ENCODE results near the gene ABL1. TPM values are rescaled to one million over a fixed set of nuclear protein-coding genes. Genes with fewer than 3 reads are reported as not detected.
"Not testable (repeated sequence)": the region's sequence is repeated elsewhere in the genome, so short reads cannot be mapped to it uniquely, and the experiment has no call there.

Gene ABL1
- total and polyA plus RNA-seq, 3 experiments from 2014 or later = 16.3 to 39.3 (median 38.8) TPM

DNA sequence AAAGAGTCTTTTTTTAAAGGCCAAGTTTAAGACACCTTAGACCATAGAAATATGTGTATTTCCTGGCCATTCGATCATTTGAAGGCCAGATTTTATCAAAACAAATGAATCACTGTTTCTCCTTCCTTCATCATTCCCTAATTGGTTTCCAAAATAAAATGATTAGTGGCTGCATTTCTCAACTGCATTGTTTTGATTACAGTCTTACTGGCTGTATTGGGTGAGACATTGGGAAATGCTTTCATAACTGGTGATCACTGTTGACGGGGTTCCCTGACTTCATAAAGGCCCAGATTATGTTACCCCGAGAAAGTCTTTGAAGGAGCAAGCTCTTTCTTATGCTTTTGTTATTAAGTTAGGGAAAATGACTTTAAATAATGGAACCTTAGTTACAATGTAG is 40.6 kb upstream of the ABL1 start:
- H3K4me1 ChIP-seq (ENCODE audit: insufficient read depth, low read length); H3K27ac Mint-ChIP-seq; POLR2A ChIA-PET; H3K36me3 ChIP-seq (ENCODE audit: insufficient read depth, low read length); DNase-seq; H3K9me3 Mint-ChIP-seq; H3K27ac ChIP-seq (ENCODE audit: low read depth, low read length); H3K36me3 Mint-ChIP-seq; H3K4me3 Mint-ChIP-seq; H3K4me3 ChIP-seq (ENCODE audit: low read length); H3K9me3 ChIP-seq (ENCODE audit: low read length); H3K27me3 ChIP-seq (ENCODE audit: insufficient read depth, low read length, poor library complexity, severe bottlenecking); H3K27me3 Mint-ChIP-seq; CTCF ChIA-PET: not testable (repeated sequence)
- H3K4me1 Mint-ChIP-seq = peaks cover 3 to 24% (median 6%) of the 10 kb centered on the region in 3 donors

DNA sequence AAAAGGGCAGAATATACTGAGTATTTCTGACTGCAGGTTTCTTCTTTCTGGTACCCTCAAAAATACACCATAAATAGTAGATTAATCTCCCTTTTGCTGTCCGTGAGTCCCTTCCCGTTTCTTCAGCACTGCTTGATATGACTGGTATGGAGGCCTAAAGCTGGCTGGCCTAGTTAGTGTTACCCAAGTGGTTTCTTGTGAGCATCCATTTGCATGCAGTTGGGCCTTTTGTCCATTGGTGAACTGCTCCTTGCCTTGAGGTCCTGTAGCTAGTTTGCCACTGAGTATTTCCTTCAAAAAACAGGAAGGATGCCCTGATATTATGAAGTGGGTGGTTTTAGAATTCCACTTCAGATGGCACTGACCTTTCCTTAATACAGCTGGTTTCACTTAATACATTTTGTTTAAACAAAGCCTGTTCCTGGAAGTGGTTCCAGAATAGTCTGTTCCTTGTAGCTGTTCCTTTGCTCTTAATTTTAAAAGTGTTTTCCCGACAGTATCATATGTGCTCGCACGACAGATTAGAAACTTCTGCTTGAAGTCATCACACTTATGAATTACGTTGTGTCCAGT is 40.0 kb upstream of the ABL1 start:
- Mint-ChIP-seq H3K27ac (peak overlapping the region in 1 of 8 donors; percentile 25), H3K36me3 (peaks cover 0 to 3% (median 0%) of the 10 kb centered on the region in 3 donors), H3K4me3 (no peak overlapping the region), H3K9me3 (peaks cover 0 to 2% (median 0%) of the 10 kb centered on the region in 5 donors), H3K27me3 (no peaks in the 10 kb centered on the region), H3K4me1 (peaks cover 3 to 24% (median 6%) of the 10 kb centered on the region in 3 donors)
- H3K4me3 ChIP-seq (ENCODE audit: low read length) = no peak overlapping the region
- CTCF ChIA-PET = interaction anchor here (1.2 kb wide), 1 partner anchor 11 kb away, joined by 3 read pairs; no protein-coding TSS in a partner anchor
- H3K36me3 ChIP-seq (ENCODE audit: insufficient read depth, low read length) = no peaks in the 10 kb centered on the region
- DNase-seq = no peak
- H3K9me3 ChIP-seq (ENCODE audit: low read length) = peaks cover 1% of the 10 kb centered on the region
- POLR2A ChIA-PET = no interaction called here
- no peaks in the 10 kb centered on the region for H3K4me1 ChIP-seq (ENCODE audit: insufficient read depth, low read length)
- no peak overlapping the region for H3K27ac ChIP-seq (ENCODE audit: low read depth, low read length)
- H3K27me3 ChIP-seq (ENCODE audit: insufficient read depth, low read length, poor library complexity, severe bottlenecking) = no peaks in the 10 kb centered on the region

DNA sequence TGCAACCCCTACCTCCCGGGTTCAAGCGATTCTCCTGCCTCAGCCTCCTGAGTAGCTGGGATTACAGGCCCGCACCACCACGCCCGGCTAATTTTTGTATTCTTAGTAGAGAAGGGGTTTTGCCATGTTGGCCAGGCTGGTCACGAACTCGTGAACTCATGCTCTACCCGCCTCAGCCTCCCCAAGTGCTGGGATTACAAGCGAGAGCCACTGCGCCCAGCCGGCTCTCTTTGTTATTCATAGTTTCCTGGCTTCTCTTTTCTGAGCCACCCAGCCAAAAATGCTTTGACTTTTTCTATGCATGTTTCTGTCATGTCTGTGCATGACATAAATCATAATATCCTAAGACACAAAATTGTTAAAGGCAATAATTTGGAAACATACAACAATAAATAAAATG is 31.9 kb upstream of the ABL1 start:
- DNase-seq; H3K4me1 ChIP-seq (ENCODE audit: insufficient read depth, low read length); H3K9me3 ChIP-seq (ENCODE audit: low read length); H3K4me3 Mint-ChIP-seq; H3K27ac Mint-ChIP-seq; H3K36me3 Mint-ChIP-seq; H3K27ac ChIP-seq (ENCODE audit: low read depth, low read length); CTCF ChIA-PET; POLR2A ChIA-PET; H3K27me3 Mint-ChIP-seq; H3K27me3 ChIP-seq (ENCODE audit: insufficient read depth, low read length, poor library complexity, severe bottlenecking); H3K9me3 Mint-ChIP-seq; H3K36me3 ChIP-seq (ENCODE audit: insufficient read depth, low read length); H3K4me3 ChIP-seq (ENCODE audit: low read length): not testable (repeated sequence)
- peaks cover 13 to 17% (median 14%) of the 10 kb centered on the region in 3 donors for H3K4me1 Mint-ChIP-seq

DNA sequence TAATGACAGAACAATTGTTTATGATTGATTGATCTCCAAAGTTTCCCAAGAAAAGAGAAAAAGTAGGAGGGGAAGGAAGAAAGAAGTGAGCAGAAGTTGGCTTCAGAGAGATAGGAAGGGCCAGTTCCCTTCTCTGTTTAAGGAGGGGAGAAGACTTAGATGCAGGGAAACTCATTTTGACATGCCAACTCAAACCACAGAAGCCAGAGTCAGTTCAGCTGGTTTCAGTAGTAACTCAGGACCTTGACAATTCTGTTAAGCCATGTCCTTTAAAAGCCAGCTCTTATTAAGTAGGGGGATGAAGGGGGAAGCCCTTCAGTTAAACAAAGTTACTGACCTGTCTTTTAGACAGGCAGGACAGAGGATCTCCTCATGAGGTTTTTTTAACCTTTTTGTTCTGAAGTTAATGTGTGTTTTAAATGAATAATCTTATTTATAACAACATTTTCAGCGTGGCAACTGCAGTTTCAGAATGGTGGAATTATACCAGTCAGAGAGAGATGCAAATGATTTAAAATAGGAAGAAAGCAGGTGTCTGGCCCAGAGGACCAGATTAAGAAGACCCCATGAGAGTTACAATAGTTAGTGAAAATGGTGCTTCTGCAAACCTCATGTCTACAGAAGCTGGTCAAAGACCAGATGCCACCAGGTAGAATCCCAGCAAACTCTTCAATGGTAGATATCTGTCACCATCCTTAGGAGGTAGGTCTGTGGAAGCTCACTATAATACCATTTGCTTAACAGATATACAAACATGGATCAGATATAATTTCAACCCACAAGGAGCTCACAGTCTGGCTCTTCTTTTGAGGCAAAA is 29.3 kb upstream of the ABL1 start:
- no peaks in the 10 kb centered on the region for H3K9me3 ChIP-seq (ENCODE audit: low read length)
- H3K9me3 Mint-ChIP-seq = no peaks in the 10 kb centered on the region
- POLR2A ChIA-PET = no interaction called here
- no peaks in the 10 kb centered on the region for H3K4me1 ChIP-seq (ENCODE audit: insufficient read depth, low read length)
- H3K4me3 Mint-ChIP-seq = no peak overlapping the region
- no peak overlapping the region for H3K4me3 ChIP-seq (ENCODE audit: low read length)
- CTCF ChIA-PET = interaction anchor here (1.1 kb wide), 1 partner anchor 10 kb away, joined by 3 read pairs; no protein-coding TSS in a partner anchor
- no peaks in the 10 kb centered on the region for H3K36me3 ChIP-seq (ENCODE audit: insufficient read depth, low read length)
- no peak for DNase-seq
- peaks cover 0 to 7% (median 0%) of the 10 kb centered on the region in 3 donors for H3K36me3 Mint-ChIP-seq
- peak overlapping the region in 6 of 8 donors; percentile 10 to 73 (median 50) for H3K27ac Mint-ChIP-seq
- H3K4me1 Mint-ChIP-seq = peaks cover 13 to 17% (median 14%) of the 10 kb centered on the region in 3 donors
- no peaks in the 10 kb centered on the region for H3K27me3 ChIP-seq (ENCODE audit: insufficient read depth, low read length, poor library complexity, severe bottlenecking)
- H3K27ac ChIP-seq (ENCODE audit: low read depth, low read length) = no peak overlapping the region
- no peaks in the 10 kb centered on the region for H3K27me3 Mint-ChIP-seq

DNA sequence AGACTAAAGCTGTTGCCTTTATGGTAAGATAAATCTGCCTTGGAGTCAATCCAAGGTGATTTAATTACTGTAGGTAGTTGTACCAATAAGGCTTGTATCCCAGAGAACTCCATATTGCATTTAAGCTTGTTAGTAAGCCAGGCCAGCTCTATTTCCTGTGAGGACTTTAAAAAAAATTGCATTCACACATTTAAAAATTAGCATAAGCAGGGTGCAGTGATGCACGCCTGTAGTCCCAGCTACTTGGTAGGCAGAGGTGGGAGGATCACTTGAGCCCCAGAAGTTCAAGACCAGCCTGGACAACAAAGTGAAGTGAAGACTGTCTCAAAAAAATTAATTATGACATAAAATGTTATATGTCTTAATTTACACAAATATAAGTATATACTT is 28.7 kb upstream of the ABL1 start:
- Histone ChIP-seq H3K4me3 (ENCODE audit: low read length) (no peak overlapping the region), H3K27ac (ENCODE audit: low read depth, low read length) (no peak overlapping the region), H3K4me1 (ENCODE audit: insufficient read depth, low read length) (no peaks in the 10 kb centered on the region), H3K27me3 (ENCODE audit: insufficient read depth, low read length, poor library complexity, severe bottlenecking) (no peaks in the 10 kb centered on the region), H3K9me3 (ENCODE audit: low read length) (no peaks in the 10 kb centered on the region), H3K36me3 (ENCODE audit: insufficient read depth, low read length) (no peaks in the 10 kb centered on the region)
- no peak for DNase-seq
- ChIA-PET POLR2A (no interaction called here), CTCF (interaction anchor here (1.1 kb wide), 1 partner anchor 11 kb away, joined by 3 read pairs; no protein-coding TSS in a partner anchor)
- Mint-ChIP-seq H3K27ac (peak overlapping the region in 1 of 8 donors; percentile 9), H3K4me1 (peaks cover 13 to 17% (median 14%) of the 10 kb centered on the region in 3 donors), H3K9me3 (no peaks in the 10 kb centered on the region), H3K27me3 (no peaks in the 10 kb centered on the region), H3K36me3 (peaks cover 0 to 7% (median 0%) of the 10 kb centered on the region in 3 donors), H3K4me3 (no peak overlapping the region)

DNA sequence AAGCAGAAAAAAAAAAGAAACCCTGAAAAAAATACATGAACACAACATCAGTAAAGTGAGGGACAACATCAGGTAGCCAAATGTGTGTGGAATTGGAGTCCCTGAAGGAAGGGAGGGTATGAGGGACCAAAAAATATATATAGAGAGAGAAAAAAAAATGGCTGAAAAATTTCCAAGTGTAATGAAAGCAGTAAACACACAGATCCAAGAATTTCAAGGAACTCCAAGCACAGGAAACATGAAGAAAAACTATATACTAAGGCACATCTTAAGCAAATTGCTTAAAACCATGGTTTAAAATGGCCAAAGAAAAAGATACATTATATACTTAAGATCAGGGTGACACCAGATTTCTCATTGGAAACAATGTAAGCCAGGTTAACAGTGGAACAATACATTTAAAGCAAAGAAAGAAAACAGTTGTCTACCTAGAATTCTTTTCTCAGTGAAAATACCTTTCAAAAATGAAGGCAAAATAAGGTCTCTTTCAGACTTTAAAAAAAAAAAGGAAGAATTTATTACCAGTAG is 24.4 kb upstream of the ABL1 start:
- Histone ChIP-seq H3K4me1 (ENCODE audit: insufficient read depth, low read length) (no peaks in the 10 kb centered on the region), H3K27ac (ENCODE audit: low read depth, low read length) (no peak overlapping the region), H3K27me3 (ENCODE audit: insufficient read depth, low read length, poor library complexity, severe bottlenecking) (no peaks in the 10 kb centered on the region), H3K9me3 (ENCODE audit: low read length) (no peaks in the 10 kb centered on the region), H3K36me3 (ENCODE audit: insufficient read depth, low read length) (no peaks in the 10 kb centered on the region), H3K4me3 (ENCODE audit: low read length) (no peak overlapping the region)
- Mint-ChIP-seq H3K9me3 (no peaks in the 10 kb centered on the region), H3K4me1 (peaks cover 16 to 22% (median 20%) of the 10 kb centered on the region in 3 donors), H3K4me3 (no peak overlapping the region), H3K36me3 (peaks cover 0 to 4% (median 0%) of the 10 kb centered on the region in 3 donors), H3K27ac (peak overlapping the region in 1 of 8 donors; percentile 19), H3K27me3 (no peaks in the 10 kb centered on the region)
- ChIA-PET POLR2A (no interaction called here), CTCF (no interaction called here)
- no peak for DNase-seq

DNA sequence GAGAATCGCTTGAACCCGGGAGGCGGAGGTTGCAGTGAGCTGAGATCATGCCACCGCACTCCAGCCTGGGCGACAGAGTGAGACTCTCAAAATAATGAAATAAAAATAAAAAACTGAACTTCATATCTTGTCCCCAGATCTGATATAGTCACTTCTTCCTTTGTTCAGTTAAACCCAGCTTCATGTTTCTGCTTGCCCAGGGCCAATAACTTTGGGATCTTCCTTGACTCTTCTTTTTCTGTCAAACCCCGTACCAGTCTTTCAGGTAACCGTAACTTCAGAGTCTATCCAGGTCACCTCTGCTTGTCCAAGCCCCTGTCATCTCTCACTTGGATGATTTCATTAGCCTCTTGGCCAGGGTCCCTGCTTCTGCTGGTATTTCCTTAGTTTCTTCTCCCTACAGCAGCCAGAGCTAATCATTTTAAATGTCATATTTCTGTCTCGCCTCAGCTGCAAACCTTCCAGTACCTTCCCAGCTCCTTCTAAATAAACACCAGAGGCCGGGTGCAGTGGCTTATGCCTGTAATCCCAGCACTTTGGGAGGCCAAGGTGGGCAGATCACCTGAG is 19.7 kb upstream of the ABL1 start:
- ChIA-PET POLR2A (no interaction called here), CTCF (interaction anchor here (1.4 kb wide), 1 partner anchor 108 kb away, joined by 6 read pairs; no protein-coding TSS in a partner anchor)
- Histone ChIP-seq H3K4me3 (ENCODE audit: low read length) (no peak overlapping the region), H3K9me3 (ENCODE audit: low read length) (peaks cover 5% of the 10 kb centered on the region), H3K36me3 (ENCODE audit: insufficient read depth, low read length) (no peaks in the 10 kb centered on the region), H3K27me3 (ENCODE audit: insufficient read depth, low read length, poor library complexity, severe bottlenecking) (no peaks in the 10 kb centered on the region), H3K27ac (ENCODE audit: low read depth, low read length) (no peak overlapping the region), H3K4me1 (ENCODE audit: insufficient read depth, low read length) (no peaks in the 10 kb centered on the region)
- Mint-ChIP-seq H3K4me3 (peak overlapping the region in 1 of 7 donors; percentile 23), H3K27me3 (no peaks in the 10 kb centered on the region), H3K27ac (peak overlapping the region in 2 of 8 donors; percentile 11 to 43), H3K9me3 (peaks cover 5 to 14% (median 12%) of the 10 kb centered on the region in 5 donors), H3K36me3 (peaks cover 3 to 15% (median 8%) of the 10 kb centered on the region in 3 donors), H3K4me1 (peaks cover 8 to 18% (median 12%) of the 10 kb centered on the region in 3 donors)
- DNase-seq = no peak

DNA sequence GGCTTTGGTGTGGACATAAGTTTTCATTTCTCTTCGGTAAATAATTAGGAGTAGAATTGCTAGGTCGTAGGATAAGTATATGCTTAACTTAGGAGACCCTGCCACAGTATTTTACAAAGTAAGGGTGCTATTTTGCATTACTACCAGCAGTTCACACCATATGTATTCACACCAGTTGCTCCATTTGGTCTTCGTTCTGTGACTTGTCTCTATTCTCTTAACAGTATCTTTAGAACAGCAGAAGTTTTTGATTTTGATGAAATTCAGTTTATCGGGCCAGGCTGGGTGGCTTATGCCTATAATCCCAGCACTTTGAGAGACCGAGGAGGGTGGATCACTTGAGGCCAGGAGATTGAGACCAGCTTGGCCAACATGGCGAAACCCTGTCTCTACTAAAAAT is 17.1 kb upstream of the ABL1 start:
- Histone ChIP-seq H3K4me1 (ENCODE audit: insufficient read depth, low read length) (no peaks in the 10 kb centered on the region), H3K4me3 (ENCODE audit: low read length) (no peak overlapping the region), H3K27me3 (ENCODE audit: insufficient read depth, low read length, poor library complexity, severe bottlenecking) (no peaks in the 10 kb centered on the region), H3K27ac (ENCODE audit: low read depth, low read length) (no peak overlapping the region), H3K36me3 (ENCODE audit: insufficient read depth, low read length) (no peaks in the 10 kb centered on the region), H3K9me3 (ENCODE audit: low read length) (peaks cover 5% of the 10 kb centered on the region)
- no peak for DNase-seq
- Mint-ChIP-seq H3K4me3 (no peak overlapping the region), H3K4me1 (peaks cover 15 to 19% (median 17%) of the 10 kb centered on the region in 3 donors), H3K27ac (peak overlapping the region in 1 of 8 donors; percentile 30), H3K9me3 (peaks cover 5 to 14% (median 12%) of the 10 kb centered on the region in 5 donors), H3K27me3 (no peaks in the 10 kb centered on the region), H3K36me3 (peaks cover 3 to 15% (median 8%) of the 10 kb centered on the region in 3 donors)
- ChIA-PET POLR2A (no interaction called here), CTCF (no interaction called here)
